ENCODE measurements around the gene BRAP.

Gene BRAP

DNA sequence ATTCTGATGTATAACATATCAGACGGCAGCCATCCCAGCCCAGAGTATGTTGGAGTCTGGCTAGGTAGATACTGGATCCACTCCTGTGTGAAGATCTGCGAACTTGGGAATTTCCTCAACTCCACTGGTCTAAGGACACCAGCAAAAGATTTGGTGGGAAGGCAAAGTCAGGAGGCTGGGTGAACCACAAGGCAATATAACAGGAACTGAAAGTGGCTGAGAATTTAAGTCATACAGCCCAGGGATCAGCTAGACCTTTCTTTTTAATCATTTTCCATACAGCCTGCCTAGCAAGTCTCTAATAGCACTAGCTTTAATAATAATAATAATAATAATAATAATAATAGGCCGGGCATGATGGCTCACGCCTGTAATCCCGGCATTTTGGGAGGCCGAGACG is 34.8 kb downstream of the BRAP start:
- TF ChIP-seq, protein P1, sequence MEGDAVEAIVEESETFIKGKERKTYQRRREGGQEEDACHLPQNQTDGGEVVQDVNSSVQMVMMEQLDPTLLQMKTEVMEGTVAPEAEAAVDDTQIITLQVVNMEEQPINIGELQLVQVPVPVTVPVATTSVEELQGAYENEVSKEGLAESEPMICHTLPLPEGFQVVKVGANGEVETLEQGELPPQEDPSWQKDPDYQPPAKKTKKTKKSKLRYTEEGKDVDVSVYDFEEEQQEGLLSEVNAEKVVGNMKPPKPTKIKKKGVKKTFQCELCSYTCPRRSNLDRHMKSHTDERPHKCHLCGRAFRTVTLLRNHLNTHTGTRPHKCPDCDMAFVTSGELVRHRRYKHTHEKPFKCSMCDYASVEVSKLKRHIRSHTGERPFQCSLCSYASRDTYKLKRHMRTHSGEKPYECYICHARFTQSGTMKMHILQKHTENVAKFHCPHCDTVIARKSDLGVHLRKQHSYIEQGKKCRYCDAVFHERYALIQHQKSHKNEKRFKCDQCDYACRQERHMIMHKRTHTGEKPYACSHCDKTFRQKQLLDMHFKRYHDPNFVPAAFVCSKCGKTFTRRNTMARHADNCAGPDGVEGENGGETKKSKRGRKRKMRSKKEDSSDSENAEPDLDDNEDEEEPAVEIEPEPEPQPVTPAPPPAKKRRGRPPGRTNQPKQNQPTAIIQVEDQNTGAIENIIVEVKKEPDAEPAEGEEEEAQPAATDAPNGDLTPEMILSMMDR (IDR thresholded peaks at IDR 0.05; ENCODE audit: low read depth, low read length), result no peak
- no peak overlapping the region for H3K4me3 ChIP-seq (ENCODE audit: low read depth, low read length)

DNA sequence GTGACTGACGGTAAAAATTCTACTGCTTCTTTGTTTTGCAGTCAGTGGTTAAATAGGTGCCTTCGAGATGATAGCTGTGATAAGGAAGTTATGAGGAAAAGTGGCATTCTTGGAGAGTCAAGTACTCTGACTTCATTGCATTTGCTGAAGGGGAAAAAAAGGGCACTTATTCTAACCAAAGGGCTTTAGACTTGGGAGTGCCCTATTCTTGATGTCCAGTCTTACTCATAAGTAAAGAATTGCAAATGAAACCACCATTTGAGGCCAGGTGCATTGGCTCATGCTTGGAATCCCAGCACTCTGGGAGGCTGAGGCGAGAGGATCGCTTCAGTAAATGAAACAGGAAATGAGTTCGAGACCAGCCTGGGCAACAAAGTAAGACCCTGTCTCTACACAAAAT is 40.3 kb downstream of the BRAP start:
- TF ChIP-seq, protein P1 (IDR thresholded peaks at IDR 0.05; ENCODE audit: low read depth, low read length), result no peak
- no peak overlapping the region for H3K4me3 ChIP-seq (ENCODE audit: low read depth, low read length)

DNA sequence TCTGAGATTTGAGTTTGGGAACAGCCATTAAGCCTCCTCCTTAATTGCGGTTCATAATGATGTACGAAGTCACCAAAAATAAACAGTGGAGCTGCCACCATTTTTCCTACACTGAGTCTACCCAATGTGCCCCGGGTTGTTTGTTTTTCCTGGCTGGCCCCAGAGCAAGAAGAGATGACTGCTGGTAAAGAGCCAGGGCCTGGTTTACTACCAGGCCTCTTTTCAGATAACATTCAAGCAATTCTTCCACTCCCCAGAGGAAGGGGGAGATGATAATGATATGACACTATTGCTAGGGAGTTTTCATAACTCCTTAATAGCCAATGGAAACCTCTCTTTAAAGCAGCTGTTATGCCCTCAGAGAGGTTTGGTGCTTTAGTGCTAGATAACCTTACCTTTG is 42.3 kb downstream of the BRAP start:
- TF ChIP-seq, protein P1 (IDR thresholded peaks at IDR 0.05; ENCODE audit: low read depth, low read length), result no peak
- no peak overlapping the region for H3K4me3 ChIP-seq (ENCODE audit: low read depth, low read length)

DNA sequence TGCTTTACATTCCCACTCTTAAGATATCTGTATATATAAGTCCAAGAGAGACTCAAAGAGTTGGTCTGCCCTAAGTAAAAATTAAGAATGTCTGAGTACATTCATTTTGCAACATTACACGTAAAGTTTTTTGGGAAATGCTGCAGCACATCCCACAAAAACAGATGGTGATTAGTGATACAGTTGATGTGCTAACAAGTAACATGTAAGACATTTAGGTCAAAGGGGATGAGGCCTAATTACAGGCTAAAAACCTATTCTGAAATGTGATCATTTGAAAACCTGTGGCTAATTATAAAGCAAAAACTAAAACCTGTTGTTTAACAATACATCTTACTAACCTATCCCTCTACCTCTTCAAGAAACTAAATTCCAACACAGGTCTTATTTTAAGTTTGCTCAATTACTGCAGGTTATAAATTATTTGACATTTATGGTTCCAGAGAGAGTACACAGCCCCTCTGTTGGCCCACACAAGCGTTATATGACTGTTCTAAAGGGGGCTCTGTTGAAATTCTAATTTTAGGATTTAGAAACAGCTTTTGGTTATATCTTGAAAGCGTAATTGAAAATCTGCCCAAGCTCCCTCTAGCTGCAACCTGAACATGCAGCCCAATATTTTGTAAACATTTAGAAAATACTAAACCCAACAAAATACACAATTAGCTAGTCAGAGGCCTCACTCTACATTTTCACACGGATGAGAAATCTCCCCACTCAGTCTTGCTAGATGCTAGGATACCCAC is 42.9 kb downstream of the BRAP start:
- TF ChIP-seq, protein P1 (IDR thresholded peaks at IDR 0.05; ENCODE audit: low read depth, low read length), result peak; percentile 22; the same call in 1 of the 2 replicates
- H3K4me3 ChIP-seq (ENCODE audit: low read depth, low read length), result no peak overlapping the region

DNA sequence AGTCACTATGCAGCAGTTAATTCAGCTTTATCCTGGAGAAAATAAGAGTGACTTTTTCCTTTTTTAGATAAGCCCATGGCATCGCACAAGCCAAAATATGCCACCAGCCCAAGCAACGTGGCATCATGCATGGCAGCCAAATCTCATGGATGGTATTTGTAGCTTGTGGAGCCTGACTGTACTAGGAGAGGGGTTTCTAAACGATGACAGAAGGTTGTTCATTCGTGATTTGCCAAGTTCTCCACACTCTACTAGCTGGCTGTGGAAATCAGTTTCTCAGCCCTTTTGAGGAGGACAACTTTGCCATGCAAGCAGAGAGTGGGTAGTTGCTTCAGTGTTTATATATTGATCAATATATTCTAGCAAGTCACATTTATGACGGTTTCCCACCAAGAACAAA is 45.2 kb downstream of the BRAP start:
- TF ChIP-seq, protein P1 (IDR thresholded peaks at IDR 0.05; ENCODE audit: low read depth, low read length), result no peak
- H3K4me3 ChIP-seq (ENCODE audit: low read depth, low read length), result no peak overlapping the region

DNA sequence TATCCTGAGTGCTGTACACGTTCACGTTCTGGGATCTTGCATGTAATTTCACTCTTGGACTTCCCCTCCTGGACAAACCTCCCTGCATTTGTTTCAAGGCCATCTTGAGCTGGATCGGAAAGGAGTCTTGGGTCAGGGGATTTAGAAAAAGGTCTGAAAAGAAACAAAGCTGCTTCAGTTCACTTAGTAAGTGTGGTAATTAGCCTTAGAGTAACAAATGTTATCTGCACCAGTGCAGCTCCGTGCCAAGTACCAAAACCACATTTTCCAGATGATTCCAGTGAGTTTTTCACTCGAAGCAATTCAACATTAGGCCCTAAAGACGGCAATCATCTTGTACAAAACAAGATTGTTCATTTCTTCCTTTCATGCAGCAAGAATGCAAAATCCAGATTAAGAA is 47.2 kb downstream of the BRAP start:
- TF ChIP-seq, protein P1 (IDR thresholded peaks at IDR 0.05; ENCODE audit: low read depth, low read length), result no peak
- no peak overlapping the region for H3K4me3 ChIP-seq (ENCODE audit: low read depth, low read length)

DNA sequence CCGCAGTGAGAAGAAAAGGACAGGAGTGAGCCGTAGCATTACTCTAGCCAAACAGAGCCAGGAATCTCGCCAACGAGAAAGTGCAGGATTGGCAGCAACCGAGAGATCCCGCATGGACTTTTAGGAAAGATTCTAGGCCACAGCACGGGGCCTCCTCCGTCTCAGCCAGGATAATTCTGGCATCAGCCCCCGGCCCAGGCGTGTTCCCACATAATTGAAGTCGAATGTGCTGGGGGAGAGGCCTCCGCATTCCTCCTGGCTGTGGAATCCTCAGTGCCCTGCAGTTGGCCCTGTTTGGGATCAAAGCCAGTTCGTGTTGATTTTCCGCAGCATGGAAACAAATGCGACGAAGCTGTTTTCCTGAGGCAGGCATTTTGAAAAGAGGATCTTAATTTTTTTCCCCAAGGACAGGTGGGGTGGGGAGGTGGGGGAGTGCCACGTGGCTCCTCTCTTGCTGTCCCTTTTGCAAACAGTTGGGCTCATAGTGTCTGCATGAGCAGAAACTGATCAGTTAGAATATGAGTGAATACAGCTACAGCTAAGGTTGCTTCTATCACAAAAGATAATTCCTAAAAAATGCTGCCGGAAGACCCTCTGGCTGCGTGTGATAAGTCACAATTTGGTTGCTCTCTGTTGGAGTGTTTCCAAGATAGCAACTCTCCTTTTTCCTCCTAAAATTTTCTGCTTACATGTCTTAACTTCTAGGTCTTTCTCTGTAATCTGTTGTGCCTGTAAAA is 49.4 kb downstream of the BRAP start:
- TF ChIP-seq, protein P1 (IDR thresholded peaks at IDR 0.05; ENCODE audit: low read depth, low read length), result no peak

More for the DNA sequence above, 49.4 kb downstream of the BRAP start:
- H3K4me3 ChIP-seq (ENCODE audit: low read depth, low read length), result no peak overlapping the region
